ENCODE results near the gene KCTD4.

DNA sequence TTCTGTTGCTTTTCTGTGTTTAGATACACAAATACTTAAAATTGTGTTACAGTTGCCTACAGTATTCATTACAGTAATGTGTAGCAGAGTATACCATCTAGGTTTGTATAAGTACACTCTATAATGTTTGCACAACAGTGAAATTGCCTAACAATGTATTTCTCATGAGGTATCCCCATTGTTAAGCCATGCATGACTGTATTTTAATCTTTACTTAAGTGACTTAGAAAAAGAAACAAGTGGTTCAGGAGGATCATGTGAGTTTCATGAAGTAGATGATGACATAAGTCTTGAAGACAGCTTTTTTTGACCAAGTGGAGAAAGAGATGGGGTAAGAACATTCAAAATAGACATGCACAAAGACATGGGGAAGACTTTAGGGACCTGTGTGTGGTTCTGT lies 8.4 kb upstream of the KCTD4 start:
- TF ChIP-seq, protein P1, sequence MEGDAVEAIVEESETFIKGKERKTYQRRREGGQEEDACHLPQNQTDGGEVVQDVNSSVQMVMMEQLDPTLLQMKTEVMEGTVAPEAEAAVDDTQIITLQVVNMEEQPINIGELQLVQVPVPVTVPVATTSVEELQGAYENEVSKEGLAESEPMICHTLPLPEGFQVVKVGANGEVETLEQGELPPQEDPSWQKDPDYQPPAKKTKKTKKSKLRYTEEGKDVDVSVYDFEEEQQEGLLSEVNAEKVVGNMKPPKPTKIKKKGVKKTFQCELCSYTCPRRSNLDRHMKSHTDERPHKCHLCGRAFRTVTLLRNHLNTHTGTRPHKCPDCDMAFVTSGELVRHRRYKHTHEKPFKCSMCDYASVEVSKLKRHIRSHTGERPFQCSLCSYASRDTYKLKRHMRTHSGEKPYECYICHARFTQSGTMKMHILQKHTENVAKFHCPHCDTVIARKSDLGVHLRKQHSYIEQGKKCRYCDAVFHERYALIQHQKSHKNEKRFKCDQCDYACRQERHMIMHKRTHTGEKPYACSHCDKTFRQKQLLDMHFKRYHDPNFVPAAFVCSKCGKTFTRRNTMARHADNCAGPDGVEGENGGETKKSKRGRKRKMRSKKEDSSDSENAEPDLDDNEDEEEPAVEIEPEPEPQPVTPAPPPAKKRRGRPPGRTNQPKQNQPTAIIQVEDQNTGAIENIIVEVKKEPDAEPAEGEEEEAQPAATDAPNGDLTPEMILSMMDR (IDR thresholded peaks at IDR 0.05): no peak
- no peak for TF ChIP-seq POLR2A (IDR thresholded peaks at IDR 0.05)

Data from testis (tissue), 2 donors.